Activated CD4-positive, alpha-beta memory T cell treated with anti-CD3 and anti-CD28 coated beads, Interleukin-2, amount 10 ng/mL, durations not matched to agents 7 days and 5 days (primary cell): ENCODE results near the gene SIVA1. TPM values are rescaled to one million over a fixed set of nuclear protein-coding genes. Genes with fewer than 3 reads are reported as not detected.

Source experiments
- CTCF ChIA-PET: fragments of 350-600 bp; sonication (Branson Sonifier 250); formaldehyde crosslinking; loops from one replicate; lab custom pipeline; 2021; ENCODE audit warnings: antibody characterized with exemption, inconsistent platforms; lab: Charles Lee
- POLR2A ChIA-PET: fragments of 350-600 bp; sonication (Branson Sonifier 250); formaldehyde crosslinking; loops from one replicate; lab custom pipeline; 2021; ENCODE audit warnings: antibody characterized with exemption; lab: Charles Lee
- DNase-seq: peaks from one replicate; pipeline ENCODE4 v3.0.0-alpha.2; 2020
- H3K27ac Mint-ChIP-seq: one replicate; pipeline ENCODE4 v1.8.0; 2021; ENCODE audit warnings: mild to moderate bottlenecking, mixed read lengths
- H3K27me3 Mint-ChIP-seq: one replicate; pipeline ENCODE4 v1.8.0; 2021; ENCODE audit warnings: mixed read lengths
- H3K36me3 Mint-ChIP-seq: one replicate; pipeline ENCODE4 v1.8.0; 2021; ENCODE audit warnings: low read depth, mixed read lengths
- H3K4me1 Mint-ChIP-seq: one replicate; pipeline ENCODE4 v1.8.0; 2021; ENCODE audit warnings: mixed read lengths
- H3K4me3 Mint-ChIP-seq: one replicate; pipeline ENCODE4 v1.8.0; 2021; ENCODE audit warnings: mild to moderate bottlenecking, mixed read lengths
- H3K9me3 Mint-ChIP-seq: one replicate; pipeline ENCODE4 v1.8.0; 2021; ENCODE audit warnings: mixed read lengths
- total RNA-seq, 2 experiments: library from RNA; stranded (reverse); gene quantifications; one replicate each; pipeline ENCODE4 v1.2.3, GENCODE V29; 2021

The SIVA1 gene
- total RNA-seq, 2 experiments from 2014 or later = 87.0 to 96.2 TPM

DNA sequence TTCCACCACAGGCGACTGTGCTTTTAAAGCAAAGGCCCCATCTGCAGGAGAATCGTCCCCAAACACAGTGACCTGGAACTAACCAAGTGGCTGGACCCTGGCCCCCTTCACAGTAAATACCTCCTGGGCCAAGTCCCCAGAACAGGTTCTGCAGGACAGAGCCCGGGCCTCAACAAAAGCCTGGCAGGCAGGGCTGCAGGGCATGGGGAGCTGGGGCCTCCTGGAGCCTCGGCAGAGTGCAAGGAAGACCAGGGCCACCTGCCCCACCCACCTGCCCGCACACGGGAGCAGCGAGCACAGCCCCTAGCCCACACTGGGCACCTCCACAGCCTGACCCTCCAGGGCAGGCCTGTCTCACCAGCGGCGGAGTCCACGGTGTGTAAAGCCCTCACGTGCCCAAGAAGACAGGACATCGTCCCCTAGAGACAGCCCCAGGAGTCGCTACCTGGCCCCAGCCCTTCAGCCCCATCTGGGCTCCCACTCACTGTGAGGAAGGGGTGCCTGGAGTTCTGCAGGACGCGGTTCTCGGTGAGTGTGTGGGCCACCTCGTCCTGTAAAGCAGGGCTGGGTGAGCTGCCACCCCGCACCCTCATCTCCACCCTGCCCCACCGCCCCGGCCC lies 21.6 kb downstream of the SIVA1 start:
- H3K4me3 Mint-ChIP-seq = no peak overlapping the region
- H3K27ac Mint-ChIP-seq = no peak overlapping the region
- no peaks in the 10 kb centered on the region for H3K4me1 Mint-ChIP-seq
- CTCF ChIA-PET = no interaction called here
- no peaks in the 10 kb centered on the region for H3K27me3 Mint-ChIP-seq
- no peak for DNase-seq
- H3K9me3 Mint-ChIP-seq = no peaks in the 10 kb centered on the region
- H3K36me3 Mint-ChIP-seq = peaks cover 57% of the 10 kb centered on the region
- POLR2A ChIA-PET = no interaction called here

DNA sequence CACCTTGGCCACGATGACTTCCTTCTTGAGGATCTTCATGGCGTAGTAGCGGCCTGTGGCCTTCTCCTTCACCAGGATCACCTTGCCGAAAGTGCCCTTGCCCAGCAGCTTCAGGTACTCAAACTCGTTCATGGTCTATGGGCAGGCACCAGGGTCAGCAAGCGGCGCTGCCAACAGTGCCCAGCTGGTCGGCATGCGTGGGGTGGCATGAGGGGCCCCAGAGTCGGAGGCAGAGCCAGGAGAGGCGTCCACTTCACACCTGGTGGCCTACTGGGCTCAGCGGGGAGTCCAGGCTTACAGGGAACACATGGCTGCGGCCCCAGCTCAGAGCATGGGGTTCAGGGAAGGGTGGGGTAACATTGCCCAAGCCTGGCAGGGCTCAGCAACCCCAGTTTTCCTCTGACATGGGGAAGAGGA lies 22.1 kb downstream of the SIVA1 start:
- no peak for DNase-seq
- no peaks in the 10 kb centered on the region for H3K9me3 Mint-ChIP-seq
- no peaks in the 10 kb centered on the region for H3K4me1 Mint-ChIP-seq
- no peak overlapping the region for H3K27ac Mint-ChIP-seq
- H3K36me3 Mint-ChIP-seq = peaks cover 52% of the 10 kb centered on the region
- no peaks in the 10 kb centered on the region for H3K27me3 Mint-ChIP-seq
- no peak overlapping the region for H3K4me3 Mint-ChIP-seq
- ChIA-PET POLR2A (interaction anchor here (1.4 kb wide), 1 partner anchor 23 kb away, joined by 3 read pairs; no protein-coding TSS in a partner anchor), CTCF (no interaction called here)

DNA sequence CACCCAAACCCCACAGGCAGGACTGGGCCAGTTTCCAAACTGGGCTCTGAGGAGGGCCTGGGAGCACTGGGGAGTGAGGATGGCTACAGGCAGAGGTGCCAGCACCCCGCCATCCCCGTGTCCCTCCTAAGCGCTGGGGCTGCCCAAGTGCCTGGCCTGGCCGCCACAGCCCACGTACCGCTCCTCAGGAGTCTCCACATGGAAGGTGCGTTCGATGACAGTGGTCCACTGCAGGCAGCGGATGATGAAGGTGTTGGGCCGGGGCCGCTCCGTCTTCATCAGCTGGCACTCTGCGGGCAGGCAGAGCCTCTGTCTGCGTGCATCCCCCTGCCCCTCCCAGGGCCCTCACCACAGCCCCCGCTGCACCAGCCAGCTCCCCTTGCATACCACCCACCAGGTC lies 23.5 kb downstream of the SIVA1 start:
- H3K27ac Mint-ChIP-seq = no peak overlapping the region
- H3K36me3 Mint-ChIP-seq = peaks cover 39% of the 10 kb centered on the region
- ChIA-PET CTCF (interaction anchor here (1.1 kb wide), 1 partner anchor 49 kb away, joined by 3 read pairs; no protein-coding TSS in a partner anchor), POLR2A (interaction anchor here (1.4 kb wide), 1 partner anchor 24 kb away, joined by 3 read pairs; no protein-coding TSS in a partner anchor)
- H3K4me3 Mint-ChIP-seq = no peak overlapping the region
- DNase-seq = no peak
- H3K27me3 Mint-ChIP-seq = no peaks in the 10 kb centered on the region
- H3K4me1 Mint-ChIP-seq = no peaks in the 10 kb centered on the region
- no peaks in the 10 kb centered on the region for H3K9me3 Mint-ChIP-seq

DNA sequence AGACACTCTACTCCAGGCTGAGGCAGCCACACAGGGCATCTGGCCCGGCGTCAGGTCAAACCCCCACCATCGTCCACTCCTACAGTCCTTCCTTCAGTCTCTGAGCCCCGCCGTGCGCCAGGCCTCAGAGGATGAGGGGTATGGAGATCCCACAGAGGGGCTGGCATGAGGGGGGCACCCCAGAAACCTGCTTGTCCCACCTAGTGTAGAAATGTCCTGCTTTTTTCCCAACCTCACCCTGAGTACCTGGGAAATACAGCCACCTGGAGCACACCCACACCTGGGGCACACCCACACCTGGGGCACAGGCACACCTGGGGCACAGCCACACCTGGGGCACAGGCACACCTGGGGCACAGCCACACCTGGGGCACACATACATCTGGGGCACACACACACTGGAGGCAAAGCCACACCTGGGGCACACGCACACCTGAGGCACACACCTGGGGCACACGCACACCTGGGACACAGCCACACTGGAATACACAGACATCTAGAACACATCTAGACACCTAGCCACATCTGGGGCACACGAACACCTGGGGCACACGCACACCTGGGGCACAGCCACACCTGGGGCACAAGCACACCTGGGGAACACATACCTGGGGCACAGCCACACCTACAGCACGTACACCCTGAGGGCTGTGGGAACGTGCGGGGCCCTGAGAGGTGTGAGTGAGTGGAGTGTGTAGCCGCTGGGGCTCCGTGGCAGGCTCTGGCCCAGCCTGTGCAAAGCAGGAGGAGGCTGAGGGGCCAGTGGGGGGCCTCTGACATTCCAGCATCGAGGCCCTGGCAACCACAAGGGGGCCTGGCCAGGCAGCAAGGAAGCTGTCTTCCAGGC lies 24.2 kb downstream of the SIVA1 start:
- peaks cover 32% of the 10 kb centered on the region for H3K36me3 Mint-ChIP-seq
- H3K27me3 Mint-ChIP-seq = no peaks in the 10 kb centered on the region
- no peak overlapping the region for H3K27ac Mint-ChIP-seq
- ChIA-PET CTCF (no interaction called here), POLR2A (no interaction called here)
- H3K4me3 Mint-ChIP-seq = no peak overlapping the region
- no peaks in the 10 kb centered on the region for H3K9me3 Mint-ChIP-seq
- DNase-seq = no peak
- no peaks in the 10 kb centered on the region for H3K4me1 Mint-ChIP-seq

DNA sequence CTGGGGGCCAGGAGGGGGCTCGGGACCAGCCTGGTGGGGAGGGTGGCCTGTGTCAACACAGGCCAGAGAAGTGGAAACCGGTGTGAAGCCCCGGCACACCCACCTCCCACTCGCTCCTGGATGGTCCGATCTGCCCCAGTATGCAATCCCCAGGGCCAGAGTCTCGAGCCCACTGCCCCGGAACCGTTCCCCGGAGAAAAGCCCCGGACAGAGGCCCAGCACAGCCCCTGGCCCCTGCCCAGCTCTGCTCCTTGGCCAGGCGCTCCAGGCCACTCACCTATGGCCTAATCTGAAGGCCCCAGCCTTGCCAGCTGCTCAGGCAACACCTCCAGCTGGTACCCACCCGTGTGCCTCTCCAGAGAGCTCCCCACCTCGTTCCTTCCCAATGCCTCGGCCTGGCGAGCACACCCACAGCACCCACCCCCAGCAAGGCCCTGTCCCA lies 24.9 kb downstream of the SIVA1 start:
- Mint-ChIP-seq H3K4me1 (no peaks in the 10 kb centered on the region), H3K36me3 (peaks cover 26% of the 10 kb centered on the region), H3K27ac (no peak overlapping the region), H3K27me3 (no peaks in the 10 kb centered on the region), H3K4me3 (no peak overlapping the region), H3K9me3 (no peaks in the 10 kb centered on the region)
- DNase-seq = no peak
- ChIA-PET POLR2A (no interaction called here), CTCF (no interaction called here)

DNA sequence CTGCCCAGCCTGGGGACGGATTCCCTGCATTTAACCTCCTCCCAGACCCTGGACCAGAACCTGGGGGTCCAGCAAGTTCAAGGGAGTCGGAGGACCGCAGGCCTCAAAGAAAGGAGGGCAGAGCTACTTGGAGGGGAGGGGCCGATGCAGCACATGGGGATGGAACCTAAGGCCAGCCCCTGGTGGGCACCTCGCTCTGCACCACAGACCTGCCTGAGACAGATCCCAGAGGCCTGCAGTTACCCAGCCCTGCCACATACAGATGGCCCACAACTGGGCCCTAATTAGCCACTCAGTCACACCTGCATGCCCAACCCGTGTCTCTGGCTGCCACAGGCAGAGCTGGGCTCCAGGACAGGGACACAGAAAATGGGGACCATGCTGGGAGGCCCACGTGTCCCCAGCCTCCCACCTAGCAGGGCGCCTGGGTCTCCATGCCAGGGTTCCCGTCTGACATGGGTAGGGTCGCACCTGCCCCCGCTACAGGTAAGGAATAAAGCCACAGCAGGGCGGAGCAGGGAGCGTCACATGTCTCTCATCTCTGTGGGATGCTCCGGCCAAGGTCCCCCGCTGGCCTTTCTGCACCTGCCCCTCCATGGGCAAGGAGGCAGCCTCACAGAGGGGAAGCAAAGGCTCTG lies 25.9 kb downstream of the SIVA1 start:
- no peaks in the 10 kb centered on the region for H3K27me3 Mint-ChIP-seq
- H3K4me1 Mint-ChIP-seq = no peaks in the 10 kb centered on the region
- no peak for DNase-seq
- H3K36me3 Mint-ChIP-seq = peaks cover 23% of the 10 kb centered on the region
- ChIA-PET CTCF (interaction anchor here (1.0 kb wide), 1 partner anchor 8 kb away, joined by 3 read pairs; no protein-coding TSS in a partner anchor), POLR2A (no interaction called here)
- no peak overlapping the region for H3K27ac Mint-ChIP-seq
- H3K4me3 Mint-ChIP-seq = no peak overlapping the region
- no peaks in the 10 kb centered on the region for H3K9me3 Mint-ChIP-seq

DNA sequence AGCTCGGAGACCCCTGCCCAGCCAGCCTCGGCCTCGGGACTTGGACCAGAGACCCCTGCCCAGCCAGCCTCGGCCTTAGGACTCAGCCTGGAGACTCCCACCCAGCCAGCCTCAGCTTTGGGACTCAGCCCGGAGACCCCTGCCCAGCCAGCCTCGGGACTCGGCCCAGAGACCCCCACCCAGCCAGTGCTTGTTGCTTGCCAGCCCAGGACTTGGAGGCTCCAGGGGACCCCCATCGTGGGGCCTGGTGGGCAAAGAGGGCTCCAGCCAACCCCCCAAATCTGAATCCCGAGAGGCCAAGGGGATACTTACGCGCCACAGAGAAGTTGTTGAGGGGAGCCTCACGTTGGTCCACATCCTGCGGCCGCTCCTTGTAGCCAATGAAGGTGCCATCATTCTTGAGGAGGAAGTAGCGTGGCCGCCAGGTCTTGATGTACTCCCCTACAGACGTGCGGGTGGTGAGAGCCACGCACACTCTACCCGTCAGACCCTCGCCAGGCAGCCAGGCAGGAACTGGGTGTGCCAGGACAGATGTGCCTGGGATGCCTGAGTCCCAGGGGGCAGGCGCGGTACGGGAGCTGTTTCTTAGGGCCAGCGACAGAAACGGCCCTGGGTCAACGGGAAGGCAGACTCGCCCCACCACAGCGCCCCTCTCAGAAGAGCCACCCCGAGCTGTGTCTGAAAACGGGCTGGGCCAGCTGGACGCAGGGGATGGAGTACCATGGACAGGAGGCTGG lies 27.0 kb downstream of the SIVA1 start:
- no peaks in the 10 kb centered on the region for H3K4me1 Mint-ChIP-seq
- no peak overlapping the region for H3K27ac Mint-ChIP-seq
- POLR2A ChIA-PET = interaction anchor here (1.1 kb wide), 1 partner anchor 38 kb away, joined by 3 read pairs; no protein-coding TSS in a partner anchor

DNA sequence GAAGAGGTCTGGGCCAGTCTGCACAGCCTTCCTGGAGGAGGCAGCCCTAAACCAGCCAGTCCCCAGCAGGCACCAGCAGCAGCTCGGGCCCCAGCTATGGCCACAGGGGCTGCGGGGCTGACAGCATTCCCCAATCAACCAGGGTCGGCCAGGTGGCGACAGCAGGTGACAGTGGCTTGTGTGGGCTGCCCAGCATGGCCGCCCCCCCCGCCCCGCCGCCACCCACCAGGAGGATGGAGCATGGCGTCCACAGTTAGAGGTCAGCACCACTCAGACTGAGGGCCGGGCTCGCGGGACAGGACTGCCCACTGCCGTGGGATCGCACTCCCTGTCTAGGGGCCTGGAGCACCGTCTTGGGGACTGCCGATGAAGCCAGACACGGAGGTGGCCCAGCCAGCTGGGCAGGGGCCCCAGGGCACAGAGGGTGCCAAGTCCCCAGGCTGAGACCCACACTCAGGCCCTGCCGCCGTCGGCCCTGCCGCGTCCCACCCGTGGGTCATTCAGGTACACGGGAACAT lies 27.6 kb downstream of the SIVA1 start:
- Mint-ChIP-seq H3K27me3 (no peaks in the 10 kb centered on the region), H3K4me1 (no peaks in the 10 kb centered on the region), H3K4me3 (no peak overlapping the region), H3K9me3 (no peaks in the 10 kb centered on the region), H3K27ac (no peak overlapping the region), H3K36me3 (peaks cover 18% of the 10 kb centered on the region)
- no peak for DNase-seq
- POLR2A ChIA-PET = interaction anchor here (1.1 kb wide), 1 partner anchor 37 kb away, joined by 3 read pairs; no protein-coding TSS in a partner anchor
- CTCF ChIA-PET = no interaction called here

More for the DNA sequence above, 27.0 kb downstream of the SIVA1 start:
- no peak overlapping the region for H3K4me3 Mint-ChIP-seq
- H3K27me3 Mint-ChIP-seq = no peaks in the 10 kb centered on the region
- peaks cover 18% of the 10 kb centered on the region for H3K36me3 Mint-ChIP-seq
- CTCF ChIA-PET = interaction anchor here (1.0 kb wide), 1 partner anchor 9 kb away, joined by 3 read pairs; no protein-coding TSS in a partner anchor
- H3K9me3 Mint-ChIP-seq = no peaks in the 10 kb centered on the region
- DNase-seq = no peak

DNA sequence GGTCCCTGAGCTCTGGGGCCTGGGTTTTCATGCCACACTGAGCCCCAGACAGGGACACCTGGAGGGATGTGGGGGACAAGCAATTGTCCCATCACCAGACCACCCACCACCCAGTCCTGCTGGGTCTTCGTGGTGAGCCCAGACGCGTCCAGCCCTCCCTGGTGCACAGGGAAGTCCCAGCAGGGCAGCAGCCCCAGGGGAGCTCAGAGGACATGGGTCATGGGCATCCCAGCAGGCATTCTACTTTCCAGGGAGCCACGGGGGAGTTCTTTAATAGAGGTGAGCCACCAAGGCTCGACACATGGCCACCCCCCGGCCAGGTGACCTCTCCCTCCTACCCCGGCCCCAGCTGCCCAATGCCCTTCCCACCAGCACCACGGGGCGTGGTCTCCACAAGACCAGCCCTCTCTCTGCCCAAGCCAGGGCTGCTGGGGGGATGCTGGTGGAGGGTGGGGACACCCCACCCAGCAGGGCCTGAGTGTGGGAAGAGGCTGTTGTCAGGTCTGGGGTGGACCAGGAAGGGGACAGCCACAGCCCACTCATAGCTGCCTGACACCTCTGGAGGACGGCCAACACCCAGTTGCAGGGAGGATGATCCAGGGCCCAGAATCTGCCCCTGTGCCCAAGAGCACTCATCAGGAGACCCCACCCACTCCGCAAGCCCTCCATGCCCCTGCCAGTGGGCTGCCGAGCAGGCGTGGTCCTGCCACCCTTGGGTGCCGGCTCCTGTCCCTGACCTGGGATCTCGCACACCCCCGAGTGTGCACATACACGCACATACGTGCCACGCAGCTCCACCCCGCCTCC lies 28.5 kb downstream of the SIVA1 start:
- Mint-ChIP-seq H3K9me3 (no peaks in the 10 kb centered on the region), H3K27me3 (no peaks in the 10 kb centered on the region), H3K36me3 (peaks cover 12% of the 10 kb centered on the region), H3K27ac (no peak overlapping the region), H3K4me1 (peaks cover 2% of the 10 kb centered on the region), H3K4me3 (no peak overlapping the region)
- DNase-seq = no peak
- POLR2A ChIA-PET = no interaction called here
- CTCF ChIA-PET = interaction anchor here (1.5 kb wide), 1 partner anchor 11 kb away, joined by 7 read pairs; no protein-coding TSS in a partner anchor

DNA sequence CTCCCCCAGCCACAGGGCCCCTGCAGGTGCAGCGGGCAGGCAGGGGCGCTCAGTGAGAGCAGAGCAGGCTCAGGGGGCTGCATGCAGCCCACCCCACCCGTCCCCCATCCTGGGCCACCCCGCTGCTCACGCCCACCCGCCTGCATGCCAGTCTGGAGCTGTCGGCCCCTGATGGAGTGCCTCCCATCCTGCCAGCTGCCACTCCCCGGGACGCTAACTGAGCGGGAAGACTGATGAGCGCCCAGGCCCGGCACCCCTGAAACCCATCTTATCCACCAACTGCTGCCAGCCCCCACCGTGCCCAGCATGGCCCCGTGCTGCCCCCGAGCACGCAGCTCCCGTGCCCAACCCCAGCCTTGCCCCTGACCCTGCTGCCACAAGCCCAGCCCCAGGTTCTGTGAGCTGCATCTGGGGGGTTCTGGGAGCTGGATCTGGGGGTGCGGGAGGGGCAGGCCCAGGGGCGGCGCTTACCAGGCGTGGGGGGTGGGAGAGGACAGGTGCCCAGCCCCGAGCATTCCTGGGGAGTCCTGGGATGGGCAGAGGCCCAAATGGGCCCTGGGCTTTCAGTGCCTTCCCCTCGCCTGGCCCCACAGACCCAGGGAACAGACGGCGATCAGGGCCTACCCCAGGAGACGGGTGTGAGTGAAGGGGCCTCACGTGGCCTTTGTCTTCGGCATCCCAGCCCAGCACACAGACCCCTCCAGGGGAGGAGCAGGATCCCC lies 29.3 kb downstream of the SIVA1 start:
- Mint-ChIP-seq H3K4me1 (peaks cover 6% of the 10 kb centered on the region), H3K9me3 (no peaks in the 10 kb centered on the region), H3K36me3 (peaks cover 6% of the 10 kb centered on the region), H3K4me3 (no peak overlapping the region), H3K27me3 (no peaks in the 10 kb centered on the region), H3K27ac (no peak overlapping the region)
- POLR2A ChIA-PET = no interaction called here
- CTCF ChIA-PET = interaction anchor here (1.5 kb wide), 1 partner anchor 11 kb away, joined by 7 read pairs; no protein-coding TSS in a partner anchor
- DNase-seq = no peak

DNA sequence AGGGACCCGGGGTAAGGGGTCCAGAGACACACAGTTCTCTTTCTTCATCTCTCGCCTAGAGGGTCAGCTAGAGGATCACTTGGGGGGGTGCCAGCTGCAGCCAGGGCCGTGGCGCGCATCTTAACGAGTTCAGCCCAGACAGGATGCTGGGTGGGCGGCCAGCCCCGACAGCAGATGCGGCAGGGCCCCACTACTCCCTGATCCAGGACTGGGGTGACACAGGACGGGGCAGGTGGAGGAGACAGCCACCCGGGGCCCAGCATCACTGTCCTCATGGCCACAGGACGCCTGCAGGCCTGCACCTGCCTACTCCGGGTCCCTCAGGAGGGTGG lies 29.8 kb downstream of the SIVA1 start:
- Mint-ChIP-seq H3K9me3 (no peaks in the 10 kb centered on the region), H3K27ac (no peak overlapping the region), H3K4me3 (no peak overlapping the region), H3K27me3 (no peaks in the 10 kb centered on the region), H3K4me1 (peaks cover 6% of the 10 kb centered on the region), H3K36me3 (peaks cover 4% of the 10 kb centered on the region)
- CTCF ChIA-PET = no interaction called here
- POLR2A ChIA-PET = no interaction called here
- DNase-seq = no peak
